ENCODE data around the gene ACYP1. TPM values are rescaled to one million over a fixed set of nuclear protein-coding genes. Genes with fewer than 3 reads are reported as not detected.

Gene ACYP1
- total RNA-seq, 2 donors from 2014 or later, result 29.3 to 40.5 TPM

DNA sequence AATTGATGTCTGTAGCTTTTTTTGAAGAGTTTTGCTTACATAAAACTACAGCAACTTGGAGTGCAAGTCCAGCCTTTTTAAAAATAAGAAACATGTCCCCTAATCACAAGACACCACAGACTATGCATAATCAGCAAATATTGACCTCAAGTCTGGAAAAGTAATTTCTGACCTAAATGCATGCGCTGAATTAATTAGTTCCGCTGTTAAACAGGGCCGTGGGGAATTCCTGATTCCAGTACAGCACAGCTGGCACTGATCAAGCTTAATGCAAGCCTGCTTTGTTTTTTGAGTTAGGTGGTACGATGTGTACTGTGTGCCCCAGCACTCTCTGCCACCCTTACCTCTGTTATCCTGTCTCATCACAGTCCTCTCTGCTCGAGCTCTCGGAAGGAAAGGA, 21.8 kb downstream of the ACYP1 start:
- H3K4me1 Mint-ChIP-seq (ENCODE audit: low read depth in 2 of 2), result peaks cover 8 to 15% of the 10 kb centered on the region in 2 donors
- H3K36me3 Mint-ChIP-seq, result peaks cover 15% of the 10 kb centered on the region
- DNase-seq (ENCODE audit: low spot score) (no peak), ATAC-seq (no peak)
- no peak overlapping the region for H3K27ac Mint-ChIP-seq
- no peaks in the 10 kb centered on the region for H3K27me3 Mint-ChIP-seq
- H3K9me3 Mint-ChIP-seq, result no peaks in the 10 kb centered on the region
- no peak overlapping the region for H3K4me3 Mint-ChIP-seq

DNA sequence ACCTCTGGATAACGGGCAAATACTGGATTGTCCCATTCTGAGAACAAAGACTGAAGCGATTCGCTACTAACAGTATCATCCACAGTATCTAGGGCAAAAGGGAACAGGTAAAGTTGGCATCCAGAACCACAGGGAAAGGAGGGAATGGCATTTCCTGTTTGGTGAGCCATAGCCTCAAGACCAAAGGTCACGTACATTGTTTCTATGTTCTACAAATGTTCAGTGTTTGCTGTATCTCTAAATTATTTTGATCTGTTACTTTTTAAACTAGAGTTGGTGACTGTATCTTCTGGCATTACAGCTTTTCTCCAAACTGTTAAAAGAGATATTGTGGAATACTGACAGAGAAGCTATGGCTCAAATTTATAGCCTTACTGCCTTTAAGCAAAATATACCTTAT, 22.2 kb downstream of the ACYP1 start:
- Mint-ChIP-seq H3K27ac (no peak overlapping the region), H3K4me3 (no peak overlapping the region), H3K27me3 (no peaks in the 10 kb centered on the region), H3K9me3 (no peaks in the 10 kb centered on the region), H3K4me1 (ENCODE audit: low read depth in 2 of 2) (peaks cover 8 to 10% of the 10 kb centered on the region in 2 donors), H3K36me3 (peaks cover 15% of the 10 kb centered on the region)
- ATAC-seq (no peak), DNase-seq (ENCODE audit: low spot score) (no peak)

- no peak for DNase-seq (ENCODE audit: low spot score)
- Mint-ChIP-seq H3K4me3 (no peak overlapping the region), H3K27ac (no peak overlapping the region), H3K9me3 (no peaks in the 10 kb centered on the region), H3K4me1 (ENCODE audit: low read depth in 2 of 2) (peaks cover 5 to 6% of the 10 kb centered on the region in 2 donors), H3K27me3 (no peaks in the 10 kb centered on the region), H3K36me3 (peaks cover 11% of the 10 kb centered on the region)
- ATAC-seq, result no peak
Measured at GRCh38 chr14:75040959-75041358, 22.9 kb downstream of the ACYP1 start.

GRCh38 chr14:75040507-75040906, 23.3 kb downstream of the ACYP1 start:
- Mint-ChIP-seq H3K9me3 (no peaks in the 10 kb centered on the region), H3K27ac (no peak overlapping the region), H3K4me3 (no peak overlapping the region), H3K27me3 (no peaks in the 10 kb centered on the region), H3K36me3 (peaks cover 11% of the 10 kb centered on the region), H3K4me1 (ENCODE audit: low read depth in 2 of 2) (peaks cover 1 to 5% of the 10 kb centered on the region in 2 donors)
- ATAC-seq (no peak), DNase-seq (ENCODE audit: low spot score) (no peak)

GRCh38 chr14:75032939-75033338, 30.9 kb downstream of the ACYP1 start:
- Mint-ChIP-seq H3K4me3 (no peak overlapping the region), H3K36me3 (peaks cover 17% of the 10 kb centered on the region), H3K27ac (no peak overlapping the region), H3K9me3 (no peaks in the 10 kb centered on the region), H3K27me3 (no peaks in the 10 kb centered on the region), H3K4me1 (ENCODE audit: low read depth in 2 of 2) (no peaks in the 10 kb centered on the region)
- ATAC-seq (no peak), DNase-seq (ENCODE audit: low spot score) (no peak)

DNA sequence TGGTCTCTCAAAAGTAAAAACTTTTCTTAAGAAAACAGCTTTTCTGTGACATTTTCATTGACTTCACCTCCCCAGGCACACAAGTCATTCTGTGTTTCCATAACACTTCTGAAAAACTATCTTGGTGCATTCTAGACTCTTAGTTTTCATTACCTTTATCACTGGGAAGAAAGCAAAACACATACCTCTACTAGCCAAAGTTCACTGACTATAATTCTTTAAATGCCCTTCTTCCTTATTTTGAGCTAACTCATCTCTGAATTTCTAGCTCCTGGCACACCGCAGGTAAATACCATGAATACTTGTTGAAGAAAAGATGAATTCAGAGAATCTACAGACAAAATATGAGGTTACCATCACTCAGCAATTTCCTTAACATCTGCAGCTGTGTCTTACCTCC, 33.7 kb downstream of the ACYP1 start:
- H3K9me3 Mint-ChIP-seq, result no peaks in the 10 kb centered on the region
- no peaks in the 10 kb centered on the region for H3K4me1 Mint-ChIP-seq (ENCODE audit: low read depth in 2 of 2)
- H3K4me3 Mint-ChIP-seq, result no peak overlapping the region
- ATAC-seq (no peak), DNase-seq (ENCODE audit: low spot score) (no peak)
- no peak overlapping the region for H3K27ac Mint-ChIP-seq
- H3K36me3 Mint-ChIP-seq, result peaks cover 11% of the 10 kb centered on the region
- H3K27me3 Mint-ChIP-seq, result no peaks in the 10 kb centered on the region

DNA sequence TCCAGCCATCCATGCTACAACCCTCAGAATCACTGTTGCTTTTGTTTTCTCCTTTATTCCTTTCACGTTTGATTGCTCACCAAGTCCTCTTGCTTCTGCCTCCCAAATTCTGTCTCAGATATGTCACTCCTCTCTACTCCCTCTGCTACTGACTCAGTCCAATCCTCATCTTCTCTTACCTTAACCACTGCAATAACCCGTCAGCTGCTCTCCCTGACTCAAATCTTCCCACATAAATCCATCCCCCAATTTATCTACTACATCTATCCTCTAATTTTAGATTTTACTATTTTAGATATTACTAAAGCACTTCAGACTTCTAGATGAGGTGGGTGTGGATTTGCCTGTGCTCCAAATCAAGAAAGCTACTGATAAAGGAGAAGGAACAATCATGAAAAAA, 37.9 kb downstream of the ACYP1 start:
- Mint-ChIP-seq H3K36me3 (peaks cover 15% of the 10 kb centered on the region), H3K27me3 (no peaks in the 10 kb centered on the region), H3K9me3 (no peaks in the 10 kb centered on the region), H3K4me3 (no peak overlapping the region), H3K27ac (no peak overlapping the region), H3K4me1 (ENCODE audit: low read depth in 2 of 2) (no peaks in the 10 kb centered on the region)
- ATAC-seq, result no peak
- no peak for DNase-seq (ENCODE audit: low spot score)

DNA sequence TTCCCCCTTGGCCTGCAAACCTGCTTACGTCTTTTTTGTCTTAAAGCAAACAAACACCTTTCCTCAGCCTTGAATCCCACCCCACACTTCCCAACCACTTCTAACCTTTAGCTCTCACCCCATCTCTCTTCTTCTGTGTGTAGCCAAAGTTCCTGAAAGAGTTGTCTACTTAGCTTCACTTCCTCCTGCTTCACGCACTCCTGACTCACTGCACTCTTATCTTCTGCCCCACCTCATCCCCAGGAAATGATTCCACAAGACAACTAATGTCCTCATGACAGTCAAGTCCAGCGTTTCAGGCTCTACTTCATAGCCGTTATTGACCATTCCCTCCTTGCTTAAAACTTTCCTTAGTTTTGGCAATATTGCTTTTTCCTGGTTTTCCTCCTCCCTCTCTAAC, 38.7 kb downstream of the ACYP1 start:
- H3K27me3 Mint-ChIP-seq, result no peaks in the 10 kb centered on the region
- no peaks in the 10 kb centered on the region for H3K4me1 Mint-ChIP-seq (ENCODE audit: low read depth in 2 of 2)
- peaks cover 12% of the 10 kb centered on the region for H3K36me3 Mint-ChIP-seq
- DNase-seq (ENCODE audit: low spot score), result no peak
- no peak overlapping the region for H3K4me3 Mint-ChIP-seq
- H3K27ac Mint-ChIP-seq, result no peak overlapping the region
- ATAC-seq, result no peak
- H3K9me3 Mint-ChIP-seq, result no peaks in the 10 kb centered on the region

GRCh38 chr14:75023108-75023507, 40.7 kb downstream of the ACYP1 start:
- no peaks in the 10 kb centered on the region for H3K4me1 Mint-ChIP-seq (ENCODE audit: low read depth in 2 of 2)
- H3K27me3 Mint-ChIP-seq, result no peaks in the 10 kb centered on the region
- no peaks in the 10 kb centered on the region for H3K9me3 Mint-ChIP-seq
- DNase-seq (ENCODE audit: low spot score) (no peak), ATAC-seq (no peak)
- no peak overlapping the region for H3K27ac Mint-ChIP-seq
- peaks cover 14% of the 10 kb centered on the region for H3K36me3 Mint-ChIP-seq
- no peak overlapping the region for H3K4me3 Mint-ChIP-seq

DNA sequence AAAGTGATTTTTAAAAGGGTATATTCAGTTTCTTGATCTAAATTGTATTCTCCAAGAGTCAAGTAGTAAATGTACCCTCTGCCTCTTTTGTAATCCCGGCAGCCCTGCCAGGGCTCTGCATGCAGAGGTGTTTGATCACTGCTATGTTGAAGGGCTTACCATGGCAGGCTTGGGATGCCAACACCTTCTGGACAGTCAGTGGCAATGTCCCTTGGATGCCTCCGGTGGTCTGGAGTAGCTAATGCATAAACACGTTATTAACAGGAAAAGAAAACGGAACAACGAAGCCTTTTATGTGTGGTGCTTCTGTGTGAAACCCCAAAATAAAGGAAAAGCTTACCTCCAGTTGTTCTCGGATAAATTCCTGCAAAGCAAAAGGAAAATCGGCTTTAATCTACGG, 41.2 kb downstream of the ACYP1 start:
- Mint-ChIP-seq H3K4me1 (ENCODE audit: low read depth in 2 of 2) (no peaks in the 10 kb centered on the region), H3K4me3 (no peak overlapping the region), H3K27ac (no peak overlapping the region), H3K27me3 (no peaks in the 10 kb centered on the region), H3K9me3 (no peaks in the 10 kb centered on the region), H3K36me3 (peaks cover 14% of the 10 kb centered on the region)
- ATAC-seq (no peak), DNase-seq (ENCODE audit: low spot score) (no peak)

- no peak overlapping the region for H3K4me3 Mint-ChIP-seq
- ATAC-seq (no peak), DNase-seq (ENCODE audit: low spot score) (no peak)
- H3K36me3 Mint-ChIP-seq, result peaks cover 20% of the 10 kb centered on the region
- H3K27ac Mint-ChIP-seq, result no peak overlapping the region
- H3K9me3 Mint-ChIP-seq, result no peaks in the 10 kb centered on the region
- H3K4me1 Mint-ChIP-seq (ENCODE audit: low read depth in 2 of 2), result no peaks in the 10 kb centered on the region
- H3K27me3 Mint-ChIP-seq, result no peaks in the 10 kb centered on the region
Measured at GRCh38 chr14:75018694-75019093, 45.1 kb downstream of the ACYP1 start.

DNA sequence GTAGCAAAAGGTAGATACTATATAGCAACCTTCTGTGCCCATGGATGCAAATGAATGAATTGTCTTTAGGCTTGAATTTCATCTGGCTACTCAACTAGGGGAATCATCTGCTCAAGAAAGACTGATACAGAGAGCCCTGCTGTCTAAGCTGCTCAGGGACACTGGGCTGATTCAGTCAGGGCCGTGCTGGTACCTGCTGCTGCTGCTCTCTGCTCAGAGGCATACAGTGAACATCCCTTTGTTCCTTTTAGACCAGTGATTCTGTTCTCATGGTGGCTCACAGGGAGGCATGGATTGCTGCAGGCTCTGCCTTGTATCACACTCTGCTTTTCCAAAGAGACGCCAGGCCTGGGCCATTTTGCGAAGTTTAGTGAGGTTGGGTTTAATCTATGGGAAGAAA, 47.0 kb downstream of the ACYP1 start:
- Mint-ChIP-seq H3K36me3 (peaks cover 13% of the 10 kb centered on the region), H3K27me3 (no peaks in the 10 kb centered on the region), H3K4me3 (no peak overlapping the region), H3K27ac (no peak overlapping the region), H3K9me3 (no peaks in the 10 kb centered on the region), H3K4me1 (ENCODE audit: low read depth in 2 of 2) (peaks cover 0 to under 1% of the 10 kb centered on the region in 2 donors)
- DNase-seq (ENCODE audit: low spot score), result no peak
- ATAC-seq, result no peak

GRCh38 chr14:75015496-75015895, 48.3 kb downstream of the ACYP1 start:
- peaks cover 13% of the 10 kb centered on the region for H3K36me3 Mint-ChIP-seq
- no peak overlapping the region for H3K27ac Mint-ChIP-seq
- no peak overlapping the region for H3K4me3 Mint-ChIP-seq

GRCh38 chr14:75013290-75013689, 50.5 kb downstream of the ACYP1 start:
- Mint-ChIP-seq H3K4me3 (no peak overlapping the region), H3K9me3 (no peaks in the 10 kb centered on the region), H3K27ac (no peak overlapping the region), H3K27me3 (no peaks in the 10 kb centered on the region), H3K36me3 (peaks cover 17% of the 10 kb centered on the region), H3K4me1 (ENCODE audit: low read depth in 2 of 2) (peaks cover 3 to 7% of the 10 kb centered on the region in 2 donors)
- DNase-seq (ENCODE audit: low spot score), result no peak
- no peak for ATAC-seq

More at GRCh38 chr14:75015496-75015895, 48.3 kb downstream of the ACYP1 start:
- no peak for ATAC-seq
- no peak for DNase-seq (ENCODE audit: low spot score)
- no peaks in the 10 kb centered on the region for H3K27me3 Mint-ChIP-seq
- H3K4me1 Mint-ChIP-seq (ENCODE audit: low read depth in 2 of 2), result peaks cover 3 to 7% of the 10 kb centered on the region in 2 donors
- H3K9me3 Mint-ChIP-seq, result no peaks in the 10 kb centered on the region

GRCh38 chr14:75011356-75011994, 52.3 kb downstream of the ACYP1 start:
- H3K4me3 Mint-ChIP-seq, result no peak overlapping the region
- H3K27ac Mint-ChIP-seq, result peak overlapping the region; percentile 45 to 53
- H3K27me3 Mint-ChIP-seq, result no peaks in the 10 kb centered on the region

More at GRCh38 chr14:75011356-75011994, 52.3 kb downstream of the ACYP1 start:
- peaks cover 9 to 16% of the 10 kb centered on the region in 2 donors for H3K4me1 Mint-ChIP-seq (ENCODE audit: low read depth in 2 of 2)
- DNase-seq (ENCODE audit: low spot score) (no peak), ATAC-seq (peak in 1 of 2 donors; percentile 57)
- no peaks in the 10 kb centered on the region for H3K9me3 Mint-ChIP-seq
- H3K36me3 Mint-ChIP-seq, result peaks cover 31% of the 10 kb centered on the region

Data from natural killer cell treated with Interleukin-12 subunit alpha and Interleukin-12 subunit beta and Interleukin-15 and Interleukin-18, amount 100 ng/mL, for 72 hours (primary cell).